ENCODE results near the gene TEP1. TPM values are rescaled to one million over a fixed set of nuclear protein-coding genes. Genes with fewer than 3 reads are reported as not detected.

The TEP1 gene
- total and polyA plus RNA-seq, 2 of the 8 experiments (the other 6 are each of a cell fraction or from before 2014, with no cell fraction given) = 6.9 to 10.7 TPM

GRCh38 chr14:20454516-20455354 is 41.4 kb upstream of the TEP1 start, which contains the start of the genes APEX1 and OSGEP (continued):
- TF ChIP-seq, protein P1, sequence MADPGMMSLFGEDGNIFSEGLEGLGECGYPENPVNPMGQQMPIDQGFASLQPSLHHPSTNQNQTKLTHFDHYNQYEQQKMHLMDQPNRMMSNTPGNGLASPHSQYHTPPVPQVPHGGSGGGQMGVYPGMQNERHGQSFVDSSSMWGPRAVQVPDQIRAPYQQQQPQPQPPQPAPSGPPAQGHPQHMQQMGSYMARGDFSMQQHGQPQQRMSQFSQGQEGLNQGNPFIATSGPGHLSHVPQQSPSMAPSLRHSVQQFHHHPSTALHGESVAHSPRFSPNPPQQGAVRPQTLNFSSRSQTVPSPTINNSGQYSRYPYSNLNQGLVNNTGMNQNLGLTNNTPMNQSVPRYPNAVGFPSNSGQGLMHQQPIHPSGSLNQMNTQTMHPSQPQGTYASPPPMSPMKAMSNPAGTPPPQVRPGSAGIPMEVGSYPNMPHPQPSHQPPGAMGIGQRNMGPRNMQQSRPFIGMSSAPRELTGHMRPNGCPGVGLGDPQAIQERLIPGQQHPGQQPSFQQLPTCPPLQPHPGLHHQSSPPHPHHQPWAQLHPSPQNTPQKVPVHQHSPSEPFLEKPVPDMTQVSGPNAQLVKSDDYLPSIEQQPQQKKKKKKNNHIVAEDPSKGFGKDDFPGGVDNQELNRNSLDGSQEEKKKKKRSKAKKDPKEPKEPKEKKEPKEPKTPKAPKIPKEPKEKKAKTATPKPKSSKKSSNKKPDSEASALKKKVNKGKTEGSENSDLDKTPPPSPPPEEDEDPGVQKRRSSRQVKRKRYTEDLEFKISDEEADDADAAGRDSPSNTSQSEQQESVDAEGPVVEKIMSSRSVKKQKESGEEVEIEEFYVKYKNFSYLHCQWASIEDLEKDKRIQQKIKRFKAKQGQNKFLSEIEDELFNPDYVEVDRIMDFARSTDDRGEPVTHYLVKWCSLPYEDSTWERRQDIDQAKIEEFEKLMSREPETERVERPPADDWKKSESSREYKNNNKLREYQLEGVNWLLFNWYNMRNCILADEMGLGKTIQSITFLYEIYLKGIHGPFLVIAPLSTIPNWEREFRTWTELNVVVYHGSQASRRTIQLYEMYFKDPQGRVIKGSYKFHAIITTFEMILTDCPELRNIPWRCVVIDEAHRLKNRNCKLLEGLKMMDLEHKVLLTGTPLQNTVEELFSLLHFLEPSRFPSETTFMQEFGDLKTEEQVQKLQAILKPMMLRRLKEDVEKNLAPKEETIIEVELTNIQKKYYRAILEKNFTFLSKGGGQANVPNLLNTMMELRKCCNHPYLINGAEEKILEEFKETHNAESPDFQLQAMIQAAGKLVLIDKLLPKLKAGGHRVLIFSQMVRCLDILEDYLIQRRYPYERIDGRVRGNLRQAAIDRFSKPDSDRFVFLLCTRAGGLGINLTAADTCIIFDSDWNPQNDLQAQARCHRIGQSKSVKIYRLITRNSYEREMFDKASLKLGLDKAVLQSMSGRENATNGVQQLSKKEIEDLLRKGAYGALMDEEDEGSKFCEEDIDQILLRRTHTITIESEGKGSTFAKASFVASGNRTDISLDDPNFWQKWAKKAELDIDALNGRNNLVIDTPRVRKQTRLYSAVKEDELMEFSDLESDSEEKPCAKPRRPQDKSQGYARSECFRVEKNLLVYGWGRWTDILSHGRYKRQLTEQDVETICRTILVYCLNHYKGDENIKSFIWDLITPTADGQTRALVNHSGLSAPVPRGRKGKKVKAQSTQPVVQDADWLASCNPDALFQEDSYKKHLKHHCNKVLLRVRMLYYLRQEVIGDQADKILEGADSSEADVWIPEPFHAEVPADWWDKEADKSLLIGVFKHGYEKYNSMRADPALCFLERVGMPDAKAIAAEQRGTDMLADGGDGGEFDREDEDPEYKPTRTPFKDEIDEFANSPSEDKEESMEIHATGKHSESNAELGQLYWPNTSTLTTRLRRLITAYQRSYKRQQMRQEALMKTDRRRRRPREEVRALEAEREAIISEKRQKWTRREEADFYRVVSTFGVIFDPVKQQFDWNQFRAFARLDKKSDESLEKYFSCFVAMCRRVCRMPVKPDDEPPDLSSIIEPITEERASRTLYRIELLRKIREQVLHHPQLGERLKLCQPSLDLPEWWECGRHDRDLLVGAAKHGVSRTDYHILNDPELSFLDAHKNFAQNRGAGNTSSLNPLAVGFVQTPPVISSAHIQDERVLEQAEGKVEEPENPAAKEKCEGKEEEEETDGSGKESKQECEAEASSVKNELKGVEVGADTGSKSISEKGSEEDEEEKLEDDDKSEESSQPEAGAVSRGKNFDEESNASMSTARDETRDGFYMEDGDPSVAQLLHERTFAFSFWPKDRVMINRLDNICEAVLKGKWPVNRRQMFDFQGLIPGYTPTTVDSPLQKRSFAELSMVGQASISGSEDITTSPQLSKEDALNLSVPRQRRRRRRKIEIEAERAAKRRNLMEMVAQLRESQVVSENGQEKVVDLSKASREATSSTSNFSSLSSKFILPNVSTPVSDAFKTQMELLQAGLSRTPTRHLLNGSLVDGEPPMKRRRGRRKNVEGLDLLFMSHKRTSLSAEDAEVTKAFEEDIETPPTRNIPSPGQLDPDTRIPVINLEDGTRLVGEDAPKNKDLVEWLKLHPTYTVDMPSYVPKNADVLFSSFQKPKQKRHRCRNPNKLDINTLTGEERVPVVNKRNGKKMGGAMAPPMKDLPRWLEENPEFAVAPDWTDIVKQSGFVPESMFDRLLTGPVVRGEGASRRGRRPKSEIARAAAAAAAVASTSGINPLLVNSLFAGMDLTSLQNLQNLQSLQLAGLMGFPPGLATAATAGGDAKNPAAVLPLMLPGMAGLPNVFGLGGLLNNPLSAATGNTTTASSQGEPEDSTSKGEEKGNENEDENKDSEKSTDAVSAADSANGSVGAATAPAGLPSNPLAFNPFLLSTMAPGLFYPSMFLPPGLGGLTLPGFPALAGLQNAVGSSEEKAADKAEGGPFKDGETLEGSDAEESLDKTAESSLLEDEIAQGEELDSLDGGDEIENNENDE (IDR thresholded peaks at IDR 0.05; ENCODE audit: insufficient replicate concordance, low read length) = no peak
- TF ChIP-seq BCL11A (IDR thresholded peaks at IDR 0.05; ENCODE audit: low read depth in 2 of 2, low read length in 2 of 2) (no peak), POLR2AphosphoS5 (IDR thresholded peaks at IDR 0.05; ENCODE audit: low read depth, low read length) (peak; percentile 97), HDAC2 (IDR thresholded peaks at IDR 0.05; ENCODE audit: borderline replicate concordance in 1 of 2, low read depth in 2 of 2, low read length in 2 of 2) (peak in 1 of 2 experiments; percentile 7; a peak in 1 of 4 replicates), SP2 (IDR thresholded peaks at IDR 0.05; ENCODE audit: low read length) (no peak), PHF8 (conservative IDR thresholded peaks at IDR 0.05; ENCODE audit: low read depth, low read length) (peak; percentile 84), TEAD4 (IDR thresholded peaks at IDR 0.05; ENCODE audit: low read depth, low read length) (no peak), JUND (IDR thresholded peaks at IDR 0.05; ENCODE audit: low read length) (peak; percentile 13; the same call in 1 of the 2 replicates), SUZ12 (IDR thresholded peaks at IDR 0.05; ENCODE audit: low read length) (no peak), KDM4A (IDR thresholded peaks at IDR 0.05; ENCODE audit: low read depth, low read length, severe bottlenecking) (peak; percentile 56)
